HepG2 (cell line): ENCODE data around the gene SP8. TPM values are rescaled to one million over a fixed set of nuclear protein-coding genes. Genes with fewer than 3 reads are reported as not detected.

Source experiments
- BCL6 ChIP-seq: IDR thresholded peaks from 2 replicates; pipeline ENCODE4 v1.6.1; 2016; ENCODE audit warnings: missing genetic modification reagents, missing compliant biosample characterization
- EZH2 ChIP-seq: conservative IDR thresholded peaks from 2 replicates; pipeline ENCODE4 v1.6.1; 2012; ENCODE audit warnings: mild to moderate bottlenecking, low read depth, low read length, moderate library complexity
- HES4 ChIP-seq: sonication (generic); formaldehyde crosslinking; IDR thresholded peaks from 2 replicates; pipeline ENCODE4 v1.9.0; 2021; ENCODE audit warnings: mild to moderate bottlenecking, missing genetic modification reagents, borderline replicate concordance
- NFYC ChIP-seq: IDR thresholded peaks from 2 replicates; pipeline ENCODE4 v1.6.1; 2016; ENCODE audit warnings: missing genetic modification reagents, missing compliant biosample characterization
- PAXIP1 ChIP-seq: sonication (generic); formaldehyde crosslinking; conservative IDR thresholded peaks from 2 replicates; pipeline ENCODE4 v1.4.0; 2020; ENCODE audit warnings: mild to moderate bottlenecking, missing genetic modification reagents, moderate library complexity
- PCBP1 ChIP-seq: fragments of 200-400 bp; formaldehyde crosslinking; IDR thresholded peaks from 2 replicates; pipeline ENCODE4 v1.6.1; 2017; ENCODE audit warnings: mild to moderate bottlenecking, low read depth, low read length, borderline replicate concordance
- PLSCR1 ChIP-seq: sonication (generic); formaldehyde crosslinking; IDR thresholded peaks from 2 replicates; pipeline ENCODE4 v1.5.0; 2020; ENCODE audit warnings: missing genetic modification reagents, mild to moderate bottlenecking, borderline replicate concordance
- SCMH1 ChIP-seq: sonication (generic); formaldehyde crosslinking; IDR thresholded peaks from 2 replicates; pipeline ENCODE4 v1.9.0; 2021; ENCODE audit warnings: missing genetic modification reagents, mild to moderate bottlenecking, borderline replicate concordance
- TFDP1 ChIP-seq: IDR thresholded peaks from 2 replicates; pipeline ENCODE4 v1.6.1; 2016; ENCODE audit warnings: missing compliant biosample characterization, missing genetic modification reagents, borderline replicate concordance
- ZBTB33 ChIP-seq: sonication (generic); formaldehyde crosslinking; IDR thresholded peaks from 2 replicates; pipeline ENCODE4 v1.4.0; 2020; ENCODE audit warnings: missing genetic modification reagents
- ZBTB46 ChIP-seq: sonication (generic); formaldehyde crosslinking; IDR thresholded peaks from 2 replicates; pipeline ENCODE4 v1.4.0; 2020; ENCODE audit warnings: mild to moderate bottlenecking, missing genetic modification reagents, borderline replicate concordance
- ZNF225 ChIP-seq: sonication (generic); formaldehyde crosslinking; IDR thresholded peaks from 2 replicates; pipeline ENCODE4 v1.4.0; 2020; ENCODE audit warnings: mild to moderate bottlenecking, missing genetic modification reagents
- ZNF460 ChIP-seq: sonication (generic); formaldehyde crosslinking; IDR thresholded peaks from 2 replicates; pipeline ENCODE4 v1.5.1; 2020; ENCODE audit warnings: missing genetic modification reagents, mild to moderate bottlenecking, borderline replicate concordance
- ZNF546 ChIP-seq: sonication (generic); formaldehyde crosslinking; conservative IDR thresholded peaks from 2 replicates; pipeline ENCODE4 v1.8.1; 2023; ENCODE audit warnings: mild to moderate bottlenecking, missing genetic modification reagents
- ZSCAN12 ChIP-seq: sonication (generic); formaldehyde crosslinking; IDR thresholded peaks from 2 replicates; pipeline ENCODE4 v1.9.0; 2021; ENCODE audit warnings: mild to moderate bottlenecking, missing genetic modification reagents
- polyA plus RNA-seq, 8 experiments: library from polyadenylated mRNA; depleted of rRNA in 3 of 8; stranded (reverse) in 7 of 8; unstranded in 1 of 8; fragments of >200 nt; fragmentation: Illumina TruSeq in 4 of 8; extraction: Trizol in 4 of 8; gene quantifications; 2 replicates each; pipeline versions ENCODE4 v1.2.1 to v1.2.3, GENCODE V29; 2011 to 2016; ENCODE audit warnings: low read depth in 4 of 8, missing spikeins in 1 of 8, mixed read lengths in 1 of 8; ENCODE audit not compliant: insufficient read depth in 1 of 8
- total RNA-seq, 5 experiments: library from RNA; depleted of rRNA; stranded (reverse); fragments of >200 nt; fragmentation: Illumina TruSeq; extraction: Trizol; gene quantifications; 2 replicates each; pipeline ENCODE4 v1.2.3, GENCODE V29; 2016; ENCODE audit warnings: low read depth in 1 of 5
- TF ChIP-seq, protein P1 (sequence below): sonication (generic); formaldehyde crosslinking; IDR thresholded peaks from 2 replicates; pipeline ENCODE4 v1.5.0; 2020; ENCODE audit warnings: missing genetic modification reagents
- TF ChIP-seq, protein P2 (sequence below): sonication (generic); formaldehyde crosslinking; IDR thresholded peaks from 2 replicates; pipeline ENCODE4 v1.8.1; 2023; ENCODE audit warnings: mild to moderate bottlenecking, moderate library complexity, missing genetic modification reagents

SP8 gene
- total and polyA plus RNA-seq, 2 of the 13 experiments (the other 11 are each of a cell fraction or from before 2014, with no cell fraction given), result not detected

- peak; percentile 62 for TF ChIP-seq PAXIP1 (CRISPR knock-in tag)
- TF ChIP-seq, protein P1, sequence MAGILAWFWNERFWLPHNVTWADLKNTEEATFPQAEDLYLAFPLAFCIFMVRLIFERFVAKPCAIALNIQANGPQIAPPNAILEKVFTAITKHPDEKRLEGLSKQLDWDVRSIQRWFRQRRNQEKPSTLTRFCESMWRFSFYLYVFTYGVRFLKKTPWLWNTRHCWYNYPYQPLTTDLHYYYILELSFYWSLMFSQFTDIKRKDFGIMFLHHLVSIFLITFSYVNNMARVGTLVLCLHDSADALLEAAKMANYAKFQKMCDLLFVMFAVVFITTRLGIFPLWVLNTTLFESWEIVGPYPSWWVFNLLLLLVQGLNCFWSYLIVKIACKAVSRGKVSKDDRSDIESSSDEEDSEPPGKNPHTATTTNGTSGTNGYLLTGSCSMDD (CRISPR knock-in tag), result no peak
- TF ChIP-seq ZNF546 (CRISPR knock-in tag), result no peak
- peak; percentile 69; the same call in 1 of the 2 replicates for TF ChIP-seq BCL6 (CRISPR knock-in tag)
- TF ChIP-seq NFYC, result no peak
- TF ChIP-seq ZSCAN12 (CRISPR knock-in tag), result no peak
- TF ChIP-seq HES4 (CRISPR knock-in tag), result no peak
- no peak for TF ChIP-seq ZBTB33 (CRISPR knock-in tag)
- TF ChIP-seq, protein P2, sequence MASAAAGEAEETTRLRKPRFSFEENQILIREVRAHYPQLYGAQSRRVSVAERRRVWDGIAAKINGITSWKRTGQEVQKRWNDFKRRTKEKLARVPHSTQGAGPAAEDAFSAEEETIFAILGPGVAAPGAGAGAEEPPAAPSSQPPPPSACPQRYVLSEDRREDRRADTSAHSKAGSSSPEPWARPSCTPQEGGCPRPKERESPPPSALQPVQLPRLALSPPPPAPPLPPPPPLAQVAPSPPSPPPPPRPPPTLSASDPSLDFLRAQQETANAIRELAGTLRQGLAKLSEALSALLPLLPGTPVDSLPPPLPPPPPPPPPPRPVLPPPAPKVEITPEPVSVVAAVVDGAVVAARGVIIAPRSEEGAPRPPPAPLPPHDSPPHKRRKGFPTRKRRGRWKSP, result peak; percentile 29; the same call in 1 of the 2 replicates
- TF ChIP-seq ZNF460, result no peak
- TF ChIP-seq EZH2, result no peak
- no peak for TF ChIP-seq ZNF225 (CRISPR knock-in tag)
- TF ChIP-seq PCBP1, result no peak
- TF ChIP-seq PLSCR1 (CRISPR knock-in tag), result no peak
- no peak for TF ChIP-seq ZBTB46 (CRISPR knock-in tag)
- no peak for TF ChIP-seq TFDP1 (CRISPR knock-in tag)
- no peak for TF ChIP-seq SCMH1
Measured at GRCh38 chr7:20737840-20738448, 48.7 kb downstream of the SP8 start (continued).
